LNCAP (cell line): Measurements from ENCODE around the gene TRIM14.

Source experiments
- TF ChIP-seq, protein P1 (sequence below): fragments of 450-650 bp; IDR thresholded peaks from 2 replicates; pipeline ENCODE4 v1.5.1; 2017; ENCODE audit warnings: mild to moderate bottlenecking

The TRIM14 gene

GRCh38 chr9:98045234-98046179 lies 73.5 kb downstream of the TRIM14 start:
- TF ChIP-seq, protein P1, sequence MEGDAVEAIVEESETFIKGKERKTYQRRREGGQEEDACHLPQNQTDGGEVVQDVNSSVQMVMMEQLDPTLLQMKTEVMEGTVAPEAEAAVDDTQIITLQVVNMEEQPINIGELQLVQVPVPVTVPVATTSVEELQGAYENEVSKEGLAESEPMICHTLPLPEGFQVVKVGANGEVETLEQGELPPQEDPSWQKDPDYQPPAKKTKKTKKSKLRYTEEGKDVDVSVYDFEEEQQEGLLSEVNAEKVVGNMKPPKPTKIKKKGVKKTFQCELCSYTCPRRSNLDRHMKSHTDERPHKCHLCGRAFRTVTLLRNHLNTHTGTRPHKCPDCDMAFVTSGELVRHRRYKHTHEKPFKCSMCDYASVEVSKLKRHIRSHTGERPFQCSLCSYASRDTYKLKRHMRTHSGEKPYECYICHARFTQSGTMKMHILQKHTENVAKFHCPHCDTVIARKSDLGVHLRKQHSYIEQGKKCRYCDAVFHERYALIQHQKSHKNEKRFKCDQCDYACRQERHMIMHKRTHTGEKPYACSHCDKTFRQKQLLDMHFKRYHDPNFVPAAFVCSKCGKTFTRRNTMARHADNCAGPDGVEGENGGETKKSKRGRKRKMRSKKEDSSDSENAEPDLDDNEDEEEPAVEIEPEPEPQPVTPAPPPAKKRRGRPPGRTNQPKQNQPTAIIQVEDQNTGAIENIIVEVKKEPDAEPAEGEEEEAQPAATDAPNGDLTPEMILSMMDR = no peak

GRCh38 chr9:98043915-98044314 lies 75.1 kb downstream of the TRIM14 start:
- TF ChIP-seq, protein P1 = no peak

DNA sequence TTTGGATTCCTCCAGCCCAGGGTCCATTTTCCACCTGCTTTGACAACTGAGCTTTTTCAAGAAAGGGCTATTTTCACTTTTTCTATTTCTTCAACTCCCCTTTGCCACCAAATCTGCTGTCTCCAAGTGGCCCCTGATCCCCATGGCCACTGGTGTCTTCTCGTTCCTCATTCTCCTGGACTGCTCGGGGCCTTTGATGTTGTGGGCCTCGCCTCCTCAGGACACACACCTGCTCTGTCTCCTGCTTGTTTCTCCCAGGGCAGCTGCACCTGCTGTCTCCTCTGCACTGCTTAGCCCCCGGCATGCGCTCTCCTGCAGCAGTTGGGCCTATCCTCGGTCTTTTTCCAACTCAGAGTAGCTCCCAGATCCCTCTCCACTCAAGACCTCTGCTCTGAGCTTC lies 78.8 kb downstream of the TRIM14 start:
- TF ChIP-seq, protein P1 = no peak

DNA sequence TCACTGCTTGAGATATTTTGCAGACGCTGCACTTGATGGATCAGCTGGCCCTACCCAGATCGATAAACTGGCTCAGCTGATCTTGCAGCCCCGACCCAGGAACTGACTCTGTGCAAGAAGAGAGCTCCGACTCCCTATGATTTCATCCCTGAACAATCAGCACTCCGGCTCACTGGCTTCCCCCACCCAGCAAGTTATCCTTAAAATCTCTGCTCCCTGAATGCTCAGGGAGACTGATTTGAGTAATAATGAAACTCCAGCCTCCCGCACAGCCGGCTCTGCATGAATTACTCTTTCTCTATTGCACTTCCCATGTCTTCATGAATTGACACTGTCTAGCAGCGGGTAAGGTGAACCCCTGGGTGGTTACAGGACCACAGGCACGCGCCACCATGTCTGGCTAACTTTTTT lies 79.4 kb downstream of the TRIM14 start:
- TF ChIP-seq, protein P1 = no peak

DNA sequence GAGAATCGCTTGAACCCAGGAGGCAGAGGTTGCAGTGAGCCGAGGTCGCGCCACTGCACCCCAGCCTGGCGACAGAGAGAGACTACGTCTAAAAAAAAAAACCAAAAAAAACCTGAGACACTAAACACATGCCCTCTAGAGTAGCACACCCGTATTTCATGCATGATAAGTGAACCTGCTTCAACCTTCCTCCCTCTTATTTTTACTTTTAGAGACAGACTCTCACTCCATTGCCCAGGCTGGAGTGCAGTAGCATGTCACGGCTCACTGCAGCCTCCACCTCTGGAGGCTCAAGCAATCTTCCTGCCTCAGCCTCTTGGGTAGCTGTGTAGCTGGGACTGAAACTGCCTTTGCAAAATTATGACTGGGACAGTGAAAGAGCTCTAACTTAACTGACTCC lies 80.1 kb downstream of the TRIM14 start:
- TF ChIP-seq, protein P1 = no peak

- TF ChIP-seq, protein P1 = no peak
These were observed 81.7 kb downstream of the TRIM14 start for GRCh38 chr9:98037357-98037756.

DNA sequence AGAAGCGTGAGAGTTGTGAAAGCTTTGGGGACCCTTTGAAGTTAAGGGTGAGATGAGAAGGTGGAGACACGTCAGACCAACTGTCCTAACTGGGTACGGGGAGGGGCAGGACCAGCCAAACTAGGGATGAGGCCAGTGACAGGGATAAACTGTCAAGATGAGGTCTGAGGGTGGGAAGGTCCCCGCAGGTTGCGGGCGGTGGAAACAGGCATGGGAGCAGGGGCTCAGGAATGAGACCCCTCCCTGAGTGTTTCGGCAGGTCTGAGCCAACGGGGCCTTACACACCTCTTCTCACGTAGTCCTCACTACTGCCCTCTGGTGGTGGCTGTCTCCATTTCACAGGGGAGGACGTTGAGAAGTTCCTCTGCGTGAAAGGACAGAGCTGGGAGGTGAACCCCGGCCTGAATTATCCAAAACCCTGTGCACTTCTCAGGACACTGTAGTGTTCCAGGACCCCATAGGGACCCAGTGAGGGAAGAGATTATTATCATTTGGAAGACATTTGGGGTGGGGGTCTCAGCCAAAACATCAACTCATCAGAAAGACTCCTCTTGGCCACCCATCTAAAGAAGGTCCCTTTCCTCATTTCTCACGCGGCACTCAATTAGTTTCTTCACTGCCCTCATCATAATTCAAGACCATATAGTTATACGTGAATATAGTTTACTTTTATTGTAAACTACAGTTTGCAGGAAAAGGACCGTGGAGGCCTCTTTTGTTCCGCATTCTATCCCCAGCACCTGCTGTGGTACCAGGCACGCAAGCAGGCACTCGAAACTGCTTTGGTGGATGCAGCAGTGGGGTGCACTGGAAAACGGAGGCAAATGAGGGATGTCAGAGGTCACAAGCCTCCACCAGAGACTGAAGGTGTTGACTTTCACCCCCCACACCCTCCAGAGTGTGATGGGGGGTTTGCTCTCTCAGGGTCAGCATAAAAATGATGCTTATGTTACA lies 84.2 kb downstream of the TRIM14 start:
- TF ChIP-seq, protein P1 = peak; percentile 81
